Measurements from ENCODE around the gene FBXL2.
"Not testable (repeated sequence)": the region's sequence is repeated elsewhere in the genome, so short reads cannot be mapped to it uniquely, and the experiment has no call there.

FBXL2 gene

GRCh38 chr3:33388374-33389100, 111.3 kb downstream of the FBXL2 start:
- DNase-seq (ENCODE audit: low spot score) = no peak

GRCh38 chr3:33389908-33390307, 112.7 kb downstream of the FBXL2 start:
- DNase-seq (ENCODE audit: low spot score) = no peak

GRCh38 chr3:33391255-33391995, 114.2 kb downstream of the FBXL2 start:
- no peak for DNase-seq (ENCODE audit: low spot score)

GRCh38 chr3:33392144-33392543, 114.9 kb downstream of the FBXL2 start:
- DNase-seq (ENCODE audit: low spot score) = no peak

GRCh38 chr3:33392703-33393125, 115.5 kb downstream of the FBXL2 start:
- no peak for DNase-seq (ENCODE audit: low spot score)

- no peak for DNase-seq (ENCODE audit: low spot score)
These were observed 117.3 kb downstream of the FBXL2 start for GRCh38 chr3:33394403-33395054.

- DNase-seq (ENCODE audit: low spot score) = no peak
These were observed 118.7 kb downstream of the FBXL2 start for GRCh38 chr3:33395900-33396299.

- DNase-seq (ENCODE audit: low spot score) = no peak
These were observed 121.2 kb downstream of the FBXL2 start for GRCh38 chr3:33398410-33398809.

- no peak for DNase-seq (ENCODE audit: low spot score)
These were observed 124.5 kb downstream of the FBXL2 start for GRCh38 chr3:33401781-33402180.

GRCh38 chr3:33402936-33403335, 125.7 kb downstream of the FBXL2 start:
- no peak for DNase-seq (ENCODE audit: low spot score)

GRCh38 chr3:33403756-33404155, 126.5 kb downstream of the FBXL2 start:
- no peak for DNase-seq (ENCODE audit: low spot score)

GRCh38 chr3:33410816-33411215, 133.6 kb downstream of the FBXL2 start:
- not testable (repeated sequence) for DNase-seq (ENCODE audit: low spot score)

GRCh38 chr3:33417066-33417673, 139.9 kb downstream of the FBXL2 start:
- no peak for DNase-seq (ENCODE audit: low spot score)

GRCh38 chr3:33419948-33420347, 142.7 kb downstream of the FBXL2 start:
- DNase-seq (ENCODE audit: low spot score) = no peak

- DNase-seq (ENCODE audit: low spot score) = no peak
These were observed 143.7 kb downstream of the FBXL2 start for GRCh38 chr3:33420966-33421365.

- no peak for DNase-seq (ENCODE audit: low spot score)
These were observed 147.6 kb downstream of the FBXL2 start for GRCh38 chr3:33424606-33425452.

- no peak for DNase-seq (ENCODE audit: low spot score)
These were observed 148.2 kb downstream of the FBXL2 start for GRCh38 chr3:33425453-33425852.

- no peak for DNase-seq (ENCODE audit: low spot score)
These were observed 148.8 kb downstream of the FBXL2 start for GRCh38 chr3:33426068-33426467.

GRCh38 chr3:33426630-33427317, 149.5 kb downstream of the FBXL2 start:
- DNase-seq (ENCODE audit: low spot score) = no peak

GRCh38 chr3:33428734-33429133, 151.5 kb downstream of the FBXL2 start:
- no peak for DNase-seq (ENCODE audit: low spot score)

- DNase-seq (ENCODE audit: low spot score) = not testable (repeated sequence)
These were observed 152.1 kb downstream of the FBXL2 start for GRCh38 chr3:33429306-33429705.

Data from pons (tissue), 1 donor.